HFF-Myc (cell line): ENCODE measurements around the gene TOMM7.

Experiments
- DNase-seq: peaks from one replicate; pipeline ENCODE4 v3.0.0-alpha.2; 2011; ENCODE audit warnings: low read depth; ENCODE audit errors: extremely low read depth
- H3K4me3 ChIP-seq: replicated peaks from 2 replicates; pipeline ENCODE4 v1.5.1; 2011; ENCODE audit warnings: low read depth, mild to moderate bottlenecking, control low read depth, low read length
- TF ChIP-seq, protein P1 (sequence below): IDR thresholded peaks from 2 replicates; pipeline ENCODE4 v1.5.1; 2012; ENCODE audit warnings: mild to moderate bottlenecking, low read depth, low read length, control low read depth; ENCODE audit errors: missing control alignments

The TOMM7 gene

GRCh38 chr7:22772885-22773284 is 49.8 kb downstream of the TOMM7 start:
- DNase-seq: no peak
- H3K4me3 ChIP-seq: no peak overlapping the region
- TF ChIP-seq, protein P1, sequence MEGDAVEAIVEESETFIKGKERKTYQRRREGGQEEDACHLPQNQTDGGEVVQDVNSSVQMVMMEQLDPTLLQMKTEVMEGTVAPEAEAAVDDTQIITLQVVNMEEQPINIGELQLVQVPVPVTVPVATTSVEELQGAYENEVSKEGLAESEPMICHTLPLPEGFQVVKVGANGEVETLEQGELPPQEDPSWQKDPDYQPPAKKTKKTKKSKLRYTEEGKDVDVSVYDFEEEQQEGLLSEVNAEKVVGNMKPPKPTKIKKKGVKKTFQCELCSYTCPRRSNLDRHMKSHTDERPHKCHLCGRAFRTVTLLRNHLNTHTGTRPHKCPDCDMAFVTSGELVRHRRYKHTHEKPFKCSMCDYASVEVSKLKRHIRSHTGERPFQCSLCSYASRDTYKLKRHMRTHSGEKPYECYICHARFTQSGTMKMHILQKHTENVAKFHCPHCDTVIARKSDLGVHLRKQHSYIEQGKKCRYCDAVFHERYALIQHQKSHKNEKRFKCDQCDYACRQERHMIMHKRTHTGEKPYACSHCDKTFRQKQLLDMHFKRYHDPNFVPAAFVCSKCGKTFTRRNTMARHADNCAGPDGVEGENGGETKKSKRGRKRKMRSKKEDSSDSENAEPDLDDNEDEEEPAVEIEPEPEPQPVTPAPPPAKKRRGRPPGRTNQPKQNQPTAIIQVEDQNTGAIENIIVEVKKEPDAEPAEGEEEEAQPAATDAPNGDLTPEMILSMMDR: no peak

DNA sequence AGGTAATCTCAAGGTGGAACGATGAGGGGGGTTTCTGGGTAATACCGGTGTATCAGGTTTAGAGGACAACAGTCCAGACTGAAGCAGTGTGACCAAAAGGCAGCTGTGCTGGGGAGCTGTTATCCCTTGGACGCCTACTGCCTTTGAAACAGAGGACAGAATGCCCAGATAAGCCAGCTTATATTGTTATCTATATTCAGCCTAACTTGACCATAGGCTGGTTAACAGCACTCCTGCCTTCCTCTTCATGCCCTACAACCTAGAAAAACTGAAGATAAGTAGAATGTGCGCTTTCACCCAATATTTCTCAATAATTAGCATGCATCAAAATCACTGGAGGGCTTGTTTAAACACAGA is 50.8 kb downstream of the TOMM7 start:
- H3K4me3 ChIP-seq: no peak overlapping the region
- DNase-seq: no peak
- TF ChIP-seq, protein P1: no peak

GRCh38 chr7:22771194-22771871 is 51.3 kb downstream of the TOMM7 start:
- DNase-seq: no peak
- TF ChIP-seq, protein P1: no peak
- no peak overlapping the region for H3K4me3 ChIP-seq

- TF ChIP-seq, protein P1: no peak
- H3K4me3 ChIP-seq: no peak overlapping the region
- DNase-seq: no peak
These were observed 57.0 kb downstream of the TOMM7 start for GRCh38 chr7:22765609-22766008.
